Measurements from ENCODE around the gene VWA8.

DNA sequence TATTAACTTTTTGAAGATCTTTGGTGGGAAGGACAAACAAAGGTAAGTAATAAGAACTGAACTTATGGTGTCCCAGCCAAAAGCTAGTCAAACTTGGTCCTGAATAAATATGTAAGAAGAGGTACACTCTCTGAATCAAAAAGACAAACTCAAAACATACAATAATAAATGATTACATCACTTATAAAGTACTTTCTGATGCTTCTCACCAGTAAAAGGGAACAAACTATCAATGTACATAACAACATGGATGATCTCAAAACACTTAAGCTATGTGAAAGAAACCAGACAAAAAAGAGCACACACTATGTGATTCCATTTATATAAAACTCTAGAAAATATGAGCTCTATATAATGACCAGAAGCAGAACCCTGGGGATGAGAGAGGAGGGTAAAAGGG is 138.3 kb downstream of the VWA8 start:
- TF ChIP-seq, protein P1, sequence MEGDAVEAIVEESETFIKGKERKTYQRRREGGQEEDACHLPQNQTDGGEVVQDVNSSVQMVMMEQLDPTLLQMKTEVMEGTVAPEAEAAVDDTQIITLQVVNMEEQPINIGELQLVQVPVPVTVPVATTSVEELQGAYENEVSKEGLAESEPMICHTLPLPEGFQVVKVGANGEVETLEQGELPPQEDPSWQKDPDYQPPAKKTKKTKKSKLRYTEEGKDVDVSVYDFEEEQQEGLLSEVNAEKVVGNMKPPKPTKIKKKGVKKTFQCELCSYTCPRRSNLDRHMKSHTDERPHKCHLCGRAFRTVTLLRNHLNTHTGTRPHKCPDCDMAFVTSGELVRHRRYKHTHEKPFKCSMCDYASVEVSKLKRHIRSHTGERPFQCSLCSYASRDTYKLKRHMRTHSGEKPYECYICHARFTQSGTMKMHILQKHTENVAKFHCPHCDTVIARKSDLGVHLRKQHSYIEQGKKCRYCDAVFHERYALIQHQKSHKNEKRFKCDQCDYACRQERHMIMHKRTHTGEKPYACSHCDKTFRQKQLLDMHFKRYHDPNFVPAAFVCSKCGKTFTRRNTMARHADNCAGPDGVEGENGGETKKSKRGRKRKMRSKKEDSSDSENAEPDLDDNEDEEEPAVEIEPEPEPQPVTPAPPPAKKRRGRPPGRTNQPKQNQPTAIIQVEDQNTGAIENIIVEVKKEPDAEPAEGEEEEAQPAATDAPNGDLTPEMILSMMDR (conservative IDR thresholded peaks at IDR 0.05; ENCODE audit: low read depth in 2 of 2), result no peak
- no peak for TF ChIP-seq ZNF114 (CRISPR knock-in tag; IDR thresholded peaks at IDR 0.05)
- TF ChIP-seq POLR2AphosphoS5 (IDR thresholded peaks at IDR 0.05; ENCODE audit: low read depth), result no peak

Measured in GM23338 (cell line).